ENCODE results near the gene TOMM70. TPM values are rescaled to one million over a fixed set of nuclear protein-coding genes. Genes with fewer than 3 reads are reported as not detected.

Gene TOMM70
- total and polyA plus RNA-seq, 2 donors from 2014 or later = 27.6 to 42.7 TPM

DNA sequence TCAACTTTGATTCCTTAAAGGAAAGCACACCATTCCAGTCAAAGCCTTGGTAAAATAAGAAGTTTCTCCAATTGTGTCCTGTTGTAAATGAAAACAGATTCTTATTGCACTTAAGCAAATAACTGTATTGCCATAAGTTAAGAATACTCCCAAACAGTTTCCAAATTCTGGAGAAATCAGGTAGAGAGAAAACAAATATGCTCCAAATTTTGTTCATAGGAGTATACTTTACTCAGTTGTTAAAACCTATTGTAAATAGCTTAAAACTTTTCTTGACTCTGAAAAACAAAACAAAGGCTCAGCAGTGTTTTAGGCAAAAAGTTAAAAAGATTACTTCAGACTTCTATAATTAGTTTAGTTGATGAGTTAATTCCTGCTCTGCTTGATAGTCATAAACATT is 42.8 kb upstream of the TOMM70 start:
- TF ChIP-seq, protein P1, sequence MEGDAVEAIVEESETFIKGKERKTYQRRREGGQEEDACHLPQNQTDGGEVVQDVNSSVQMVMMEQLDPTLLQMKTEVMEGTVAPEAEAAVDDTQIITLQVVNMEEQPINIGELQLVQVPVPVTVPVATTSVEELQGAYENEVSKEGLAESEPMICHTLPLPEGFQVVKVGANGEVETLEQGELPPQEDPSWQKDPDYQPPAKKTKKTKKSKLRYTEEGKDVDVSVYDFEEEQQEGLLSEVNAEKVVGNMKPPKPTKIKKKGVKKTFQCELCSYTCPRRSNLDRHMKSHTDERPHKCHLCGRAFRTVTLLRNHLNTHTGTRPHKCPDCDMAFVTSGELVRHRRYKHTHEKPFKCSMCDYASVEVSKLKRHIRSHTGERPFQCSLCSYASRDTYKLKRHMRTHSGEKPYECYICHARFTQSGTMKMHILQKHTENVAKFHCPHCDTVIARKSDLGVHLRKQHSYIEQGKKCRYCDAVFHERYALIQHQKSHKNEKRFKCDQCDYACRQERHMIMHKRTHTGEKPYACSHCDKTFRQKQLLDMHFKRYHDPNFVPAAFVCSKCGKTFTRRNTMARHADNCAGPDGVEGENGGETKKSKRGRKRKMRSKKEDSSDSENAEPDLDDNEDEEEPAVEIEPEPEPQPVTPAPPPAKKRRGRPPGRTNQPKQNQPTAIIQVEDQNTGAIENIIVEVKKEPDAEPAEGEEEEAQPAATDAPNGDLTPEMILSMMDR (IDR thresholded peaks at IDR 0.05; ENCODE audit: borderline replicate concordance, extremely low read depth, insufficient read depth) = no peak
- Histone ChIP-seq H3K9me3 (ENCODE audit: control insufficient read depth in 2 of 3, insufficient read depth in 1 of 3, low read length in 3 of 3) (no peaks in the 10 kb centered on the region), H3K27ac (ENCODE audit: low read depth in 2 of 2, low read length in 2 of 2) (no peak overlapping the region), H3K36me3 (ENCODE audit: control insufficient read depth in 2 of 3, insufficient read depth in 3 of 3, low read length in 3 of 3) (no peaks in the 10 kb centered on the region), H3K4me3 (ENCODE audit: low read length in 3 of 3) (no peak overlapping the region), H3K27me3 (ENCODE audit: control insufficient read depth, insufficient read depth, low read length) (no peaks in the 10 kb centered on the region), H3K9ac (ENCODE audit: low read length in 3 of 3) (no peak overlapping the region), H3K4me1 (ENCODE audit: control insufficient read depth in 2 of 3, insufficient read depth in 2 of 3, low read depth in 1 of 3, low read length in 3 of 3) (no peaks in the 10 kb centered on the region)
- no peak for DNase-seq
- FAIRE-seq = no peak
- intact Hi-C loops (cut with DNase I) = no loop called here

DNA sequence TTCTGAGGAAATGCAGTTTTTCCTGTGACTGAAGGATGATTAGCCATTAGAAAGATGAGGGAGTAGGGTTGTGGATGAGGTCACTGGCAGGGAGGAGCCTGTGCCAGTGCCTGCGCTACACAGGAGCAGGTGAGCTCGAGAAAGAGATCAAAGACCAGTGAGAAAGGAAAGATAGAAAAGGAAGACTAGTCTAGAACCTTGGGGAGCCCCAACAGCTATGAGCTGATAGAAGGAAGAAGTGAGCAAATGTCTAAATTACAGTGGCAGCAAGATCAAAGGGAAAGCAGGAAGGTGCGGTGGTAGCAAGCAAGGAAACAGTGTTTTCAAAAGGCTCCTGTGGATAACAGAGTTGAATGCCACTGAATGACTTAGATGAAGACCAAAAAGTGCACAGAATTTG is 40.0 kb upstream of the TOMM70 start:
- no peaks in the 10 kb centered on the region for H3K27me3 ChIP-seq (ENCODE audit: control insufficient read depth, insufficient read depth, low read length)
- DNase-seq (no peak), FAIRE-seq (no peak)
- H3K36me3 ChIP-seq (ENCODE audit: control insufficient read depth in 2 of 3, insufficient read depth in 3 of 3, low read length in 3 of 3) = no peaks in the 10 kb centered on the region
- peaks cover 0 to 4% (median 0%) of the 10 kb centered on the region in 3 donors for H3K4me1 ChIP-seq (ENCODE audit: control insufficient read depth in 2 of 3, insufficient read depth in 2 of 3, low read depth in 1 of 3, low read length in 3 of 3)
- TF ChIP-seq, protein P1 (IDR thresholded peaks at IDR 0.05; ENCODE audit: borderline replicate concordance, extremely low read depth, insufficient read depth) = no peak
- no peak overlapping the region for H3K9ac ChIP-seq (ENCODE audit: low read length in 3 of 3)
- no peak overlapping the region for H3K4me3 ChIP-seq (ENCODE audit: low read length in 3 of 3)
- no peaks in the 10 kb centered on the region for H3K9me3 ChIP-seq (ENCODE audit: control insufficient read depth in 2 of 3, insufficient read depth in 1 of 3, low read length in 3 of 3)
- no peak overlapping the region for H3K27ac ChIP-seq (ENCODE audit: low read depth in 2 of 2, low read length in 2 of 2)
- intact Hi-C loops (cut with DNase I) = no loop called here

DNA sequence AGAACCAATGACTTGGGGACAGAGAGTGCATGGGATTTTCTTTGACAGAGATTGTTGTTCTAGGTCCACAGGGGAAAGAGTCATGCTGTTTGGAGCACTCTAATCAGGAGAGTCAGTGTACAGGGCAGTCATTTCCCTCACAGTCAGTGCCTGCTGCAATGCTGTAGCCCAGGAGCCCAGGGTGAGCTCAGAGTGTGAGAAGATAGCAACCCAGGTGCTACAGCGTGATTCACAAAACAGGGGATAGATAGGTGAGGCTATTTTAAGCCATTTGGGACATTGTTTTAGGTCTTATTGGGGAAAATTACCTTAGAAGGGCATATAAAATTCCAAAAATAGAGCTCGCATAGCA is 37.7 kb upstream of the TOMM70 start:
- H3K4me1 ChIP-seq (ENCODE audit: control insufficient read depth in 2 of 3, insufficient read depth in 2 of 3, low read depth in 1 of 3, low read length in 3 of 3) = peaks cover 0 to 4% (median 0%) of the 10 kb centered on the region in 3 donors
- H3K27ac ChIP-seq (ENCODE audit: low read depth in 2 of 2, low read length in 2 of 2) = no peak overlapping the region
- no peak overlapping the region for H3K4me3 ChIP-seq (ENCODE audit: low read length in 3 of 3)
- no peaks in the 10 kb centered on the region for H3K27me3 ChIP-seq (ENCODE audit: control insufficient read depth, insufficient read depth, low read length)
- intact Hi-C loops (cut with DNase I) = no loop called here
- DNase-seq = no peak
- H3K9me3 ChIP-seq (ENCODE audit: control insufficient read depth in 2 of 3, insufficient read depth in 1 of 3, low read length in 3 of 3) = no peaks in the 10 kb centered on the region
- H3K36me3 ChIP-seq (ENCODE audit: control insufficient read depth in 2 of 3, insufficient read depth in 3 of 3, low read length in 3 of 3) = no peaks in the 10 kb centered on the region
- no peak overlapping the region for H3K9ac ChIP-seq (ENCODE audit: low read length in 3 of 3)
- TF ChIP-seq, protein P1 (IDR thresholded peaks at IDR 0.05; ENCODE audit: borderline replicate concordance, extremely low read depth, insufficient read depth) = no peak
- FAIRE-seq = no peak
